SK-N-SH (cell line): Measurements from ENCODE around the gene GPR25. TPM values are rescaled to one million over a fixed set of nuclear protein-coding genes. Genes with fewer than 3 reads are reported as not detected.

Source experiments
- CTCF ChIA-PET: fragments of 300-600, 350-600 bp; formaldehyde crosslinking; extraction: SDS; loops from one replicate; lab custom pipeline; 2021; lab: Yijun Ruan, JAX
- POLR2A ChIA-PET: fragments of 350-600 bp; sonication (Branson Sonifier 250); formaldehyde crosslinking; extraction: SDS; loops from one replicate; lab custom pipeline; 2020; ENCODE audit warnings: antibody characterized with exemption, inconsistent platforms; lab: Yijun Ruan, JAX
- DNase-seq: peaks from one replicate; pipeline ENCODE4 v3.0.0; 2012
- H2AFZ ChIP-seq: fragments of 200-600 bp; sonication (generic); 2 replicates; pipeline ENCODE4 v1.8.1; 2016; ENCODE audit warnings: antibody characterized with exemption, mild to moderate bottlenecking, low read depth
- H3F3A ChIP-seq: fragments of 200-600 bp; sonication (generic); replicated peaks from 2 replicates; pipeline ENCODE3; 2016; ENCODE audit warnings: antibody characterized with exemption, mild to moderate bottlenecking; ENCODE audit not compliant: insufficient read depth
- H3K27ac ChIP-seq, 2 experiments: fragments of 200-500 bp in 1 of 2; fragments of 200-600 bp in 1 of 2; sonication (Bioruptor generic) in 1 of 2; sonication (generic), shearing (Covaris generic) in 1 of 2; 2 replicates each; pipeline versions ENCODE4 v1.5.1 to v1.6.1; 2014 to 2016; ENCODE audit warnings: low read depth in 2 of 2, inconsistent platforms in 1 of 2, low read length in 1 of 2, mild to moderate bottlenecking in 1 of 2, mixed read lengths in 1 of 2
- H3K27me3 ChIP-seq: fragments of 200-600 bp; sonication (generic), shearing (Covaris generic); 2 replicates; pipeline ENCODE4 v1.6.1; 2016; ENCODE audit warnings: mixed run types; ENCODE audit not compliant: insufficient read depth
- H3K36me3 ChIP-seq, 2 experiments: fragments of 200-500 bp in 1 of 2; fragments of 200-600 bp in 1 of 2; sonication (Bioruptor generic) in 1 of 2; sonication (generic) in 1 of 2; replicated peaks in 1 of 2; 2 replicates each; pipeline versions ENCODE3 to v1.5.1; 2014 to 2016; ENCODE audit warnings: low read length in 1 of 2, mild to moderate bottlenecking in 1 of 2; ENCODE audit not compliant: insufficient read depth in 2 of 2, control insufficient read depth in 1 of 2
- H3K4me1 ChIP-seq, 2 experiments: fragments of 200-500 bp in 1 of 2; fragments of 200-600 bp in 1 of 2; sonication (Bioruptor generic) in 1 of 2; sonication (generic), shearing (Covaris generic) in 1 of 2; 2 replicates each; pipeline versions ENCODE4 v1.5.1 to v1.6.1; 2014 to 2016; ENCODE audit warnings: low read depth in 1 of 2, low read length in 1 of 2, mixed run types in 1 of 2; ENCODE audit not compliant: insufficient read depth in 2 of 2, control insufficient read depth in 1 of 2
- H3K4me2 ChIP-seq: fragments of 200-600 bp; sonication (generic), shearing (Covaris generic); 2 replicates; pipeline ENCODE4 v1.6.1; 2017; ENCODE audit warnings: mixed run types
- H3K4me3 ChIP-seq, 2 experiments: fragments of 200-500 bp in 1 of 2; fragments of 200-600 bp in 1 of 2; sonication (Bioruptor generic) in 1 of 2; sonication (generic), shearing (Covaris generic) in 1 of 2; 2 replicates each; pipeline versions ENCODE4 v1.5.1 to v1.8.1; 2014 to 2016; ENCODE audit warnings: low read depth in 2 of 2, inconsistent platforms in 1 of 2, low read length in 1 of 2, mild to moderate bottlenecking in 1 of 2, mixed read lengths in 1 of 2, moderate library complexity in 1 of 2
- H3K79me2 ChIP-seq: fragments of 200-600 bp; sonication (generic); 2 replicates; pipeline ENCODE4 v1.8.1; 2017; ENCODE audit warnings: mild to moderate bottlenecking; ENCODE audit not compliant: insufficient read depth
- H3K9ac ChIP-seq: fragments of 200-600 bp; sonication (generic); 2 replicates; pipeline ENCODE4 v1.6.1; 2017; ENCODE audit warnings: mixed run types
- H3K9me2 ChIP-seq: fragments of 200-600 bp; sonication (generic); 2 replicates; pipeline ENCODE4 v1.6.1; 2017; ENCODE audit warnings: mixed run types
- H3K9me3 ChIP-seq: fragments of 200-600 bp; sonication (generic); 2 replicates; pipeline ENCODE4 v1.6.1; 2017; ENCODE audit warnings: mixed run types, mild to moderate bottlenecking, moderate library complexity
- H4K20me1 ChIP-seq: fragments of 200-600 bp; sonication (generic); 2 replicates; pipeline ENCODE4 v1.6.1; 2017; ENCODE audit warnings: mild to moderate bottlenecking, mixed run types; ENCODE audit not compliant: insufficient read depth
- CTCF ChIP-seq: fragments of 200-600 bp; sonication (generic); IDR thresholded peaks from 2 replicates; pipeline ENCODE4 v1.6.1; 2017; ENCODE audit warnings: antibody characterized with exemption, mild to moderate bottlenecking, moderate library complexity
- EZH2phosphoT487 ChIP-seq: fragments of 200-600 bp; sonication (generic); IDR thresholded peaks from 2 replicates; pipeline ENCODE4 v1.6.1; 2017; ENCODE audit warnings: low read depth, mixed run types, mild to moderate bottlenecking, antibody characterized with exemption, moderate library complexity, borderline replicate concordance
- FOSL2 ChIP-seq: IDR thresholded peaks from 2 replicates; pipeline ENCODE4 v1.4.0; 2012; ENCODE audit warnings: low read depth, mild to moderate bottlenecking, moderate library complexity, borderline replicate concordance
- GABPA ChIP-seq: IDR thresholded peaks from 2 replicates; pipeline ENCODE4 v1.4.0; 2012; ENCODE audit warnings: low read depth, mild to moderate bottlenecking
- MAX ChIP-seq: IDR thresholded peaks from 2 replicates; pipeline ENCODE4 v1.4.0; 2012; ENCODE audit warnings: low read depth
- NFIC ChIP-seq: IDR thresholded peaks from 2 replicates; pipeline ENCODE4 v1.4.0; 2012; ENCODE audit warnings: borderline replicate concordance
- NRF1 ChIP-seq: IDR thresholded peaks from 2 replicates; pipeline ENCODE4 v1.6.1; 2012; ENCODE audit warnings: low read depth, mild to moderate bottlenecking, low read length
- POLR2AphosphoS5 ChIP-seq: IDR thresholded peaks from 2 replicates; pipeline ENCODE4 v1.6.1; 2012; ENCODE audit warnings: low read depth, low read length
- RAD21 ChIP-seq: IDR thresholded peaks from 2 replicates; pipeline ENCODE4 v1.6.1; 2012; ENCODE audit warnings: mild to moderate bottlenecking, low read length
- RFX5 ChIP-seq: IDR thresholded peaks from 2 replicates; pipeline ENCODE4 v1.6.1; 2012; ENCODE audit warnings: mild to moderate bottlenecking, improper control_type of control experiment, low read length
- RXRA ChIP-seq: IDR thresholded peaks from 2 replicates; pipeline ENCODE4 v1.4.0; 2012; ENCODE audit warnings: low read depth, mild to moderate bottlenecking, borderline replicate concordance
- SIN3A ChIP-seq: IDR thresholded peaks from 2 replicates; pipeline ENCODE4 v1.6.1; 2012; ENCODE audit warnings: low read depth, mild to moderate bottlenecking, low read length, moderate library complexity, borderline replicate concordance
- TAF1 ChIP-seq: IDR thresholded peaks from 2 replicates; pipeline ENCODE4 v1.6.1; 2012; ENCODE audit warnings: low read depth, mild to moderate bottlenecking, low read length, moderate library complexity, borderline replicate concordance
- TCF12 ChIP-seq: IDR thresholded peaks from 2 replicates; pipeline ENCODE4 v1.4.0; 2012
- USF1 ChIP-seq: IDR thresholded peaks from 2 replicates; pipeline ENCODE4 v1.4.0; 2012; ENCODE audit warnings: low read depth, borderline replicate concordance
- ZBTB33 ChIP-seq: IDR thresholded peaks from 2 replicates; pipeline ENCODE4 v1.4.0; 2012; ENCODE audit warnings: low read depth, borderline replicate concordance
- WGBS: methylation state at CpG from one replicate; pipeline ENCODE4 v1.1.6; 2017; ENCODE audit warnings: low lambda C conversion rate; 5-methylcytosine and 5-hydroxymethylcytosine counted together
- polyA plus RNA-seq, 3 experiments: library from polyadenylated mRNA; depleted of rRNA; stranded (reverse); fragments of >200 nt; gene quantifications; 2 replicates each; pipeline ENCODE4 v1.2.3, GENCODE V29; 2012

GPR25 gene
- polyA plus RNA-seq, 1 of the 3 experiments (the other 2 are of a cell fraction), result not detected

- ChIA-PET CTCF (interaction anchor here (0.6 to 1.1 kb wide), 2 partner anchors 240 to 301 kb away, joined by 3 to 4 read pairs; no protein-coding TSS in a partner anchor), POLR2A (no interaction called here)
- H3K4me3 ChIP-seq, result no peak overlapping the region
- no peaks in the 10 kb centered on the region for H3K27me3 ChIP-seq
- no peaks in the 10 kb centered on the region for H3K79me2 ChIP-seq
- no peak overlapping the region for H2AFZ ChIP-seq
- peaks cover 55 to 56% of the 10 kb centered on the region in 2 experiments for H3K36me3 ChIP-seq
- TF ChIP-seq RAD21, result no peak
- no peak for TF ChIP-seq RXRA
- no peak for TF ChIP-seq POLR2AphosphoS5
- TF ChIP-seq ZBTB33, result no peak
- no peak for TF ChIP-seq EZH2phosphoT487
- TF ChIP-seq GABPA, result no peak
- TF ChIP-seq TAF1, result no peak
- no peak for TF ChIP-seq MAX
- no peak overlapping the region for H3K4me2 ChIP-seq
- no peaks in the 10 kb centered on the region for H4K20me1 ChIP-seq
- no peaks in the 10 kb centered on the region for H3K9me2 ChIP-seq
- peaks cover 22% of the 10 kb centered on the region for H3F3A ChIP-seq
- DNase-seq, result no peak
- 96% methylated on average over 2 of the region's 2 CpGs for WGBS
- H3K4me1 ChIP-seq, result peaks cover under 1 to 1% of the 10 kb centered on the region in 2 experiments; a peak in 2 of 4 replicates
- no peak overlapping the region for H3K9ac ChIP-seq
- H3K27ac ChIP-seq, result no peak overlapping the region
- H3K9me3 ChIP-seq, result no peaks in the 10 kb centered on the region
These were observed 10.7 kb upstream of the GPR25 start for GRCh38 chr1:200861937-200862647.

- POLR2A ChIA-PET, result no interaction called here
- TF ChIP-seq RFX5, result no peak
- TF ChIP-seq MAX, result no peak
- TF ChIP-seq NRF1, result no peak
- TF ChIP-seq RAD21, result no peak
- TF ChIP-seq CTCF, result no peak
- no peak for TF ChIP-seq TCF12
- TF ChIP-seq SIN3A, result no peak
- no peak for TF ChIP-seq USF1
- TF ChIP-seq FOSL2, result no peak
- no peak for TF ChIP-seq ZBTB33
- no peak for TF ChIP-seq NFIC
- TF ChIP-seq RXRA, result no peak
These were observed 9.9 kb upstream of the GPR25 start for GRCh38 chr1:200862713-200863415.

More at GRCh38 chr1:200862713-200863415, 9.9 kb upstream of the GPR25 start:
- H3K4me3 ChIP-seq, result no peak overlapping the region
- no peaks in the 10 kb centered on the region for H3K9me2 ChIP-seq
- peaks cover 0 to 4% of the 10 kb centered on the region in 2 experiments; a peak in 1 of 4 replicates for H3K4me1 ChIP-seq
- H3K27me3 ChIP-seq, result no peaks in the 10 kb centered on the region
- no peak overlapping the region for H2AFZ ChIP-seq
- H3K4me2 ChIP-seq, result no peak overlapping the region
- CTCF ChIA-PET, result interaction anchor here (0.6 to 1.1 kb wide), 2 partner anchors 240 to 302 kb away, joined by 3 to 4 read pairs; no protein-coding TSS in a partner anchor
- no peaks in the 10 kb centered on the region for H4K20me1 ChIP-seq
- H3K9me3 ChIP-seq, result no peaks in the 10 kb centered on the region
- H3F3A ChIP-seq, result peaks cover 19% of the 10 kb centered on the region
- no peaks in the 10 kb centered on the region for H3K79me2 ChIP-seq
- 96% methylated on average over 9 of the region's 9 CpGs for WGBS
- no peak overlapping the region for H3K9ac ChIP-seq
- no peak overlapping the region for H3K27ac ChIP-seq
- peaks cover 47 to 48% of the 10 kb centered on the region in 2 experiments for H3K36me3 ChIP-seq
- DNase-seq, result no peak
